ENCODE data around the gene TMEM126B.

- TF ChIP-seq POLR2A (IDR thresholded peaks at IDR 0.05), result no peak
- TF ChIP-seq, protein P1, sequence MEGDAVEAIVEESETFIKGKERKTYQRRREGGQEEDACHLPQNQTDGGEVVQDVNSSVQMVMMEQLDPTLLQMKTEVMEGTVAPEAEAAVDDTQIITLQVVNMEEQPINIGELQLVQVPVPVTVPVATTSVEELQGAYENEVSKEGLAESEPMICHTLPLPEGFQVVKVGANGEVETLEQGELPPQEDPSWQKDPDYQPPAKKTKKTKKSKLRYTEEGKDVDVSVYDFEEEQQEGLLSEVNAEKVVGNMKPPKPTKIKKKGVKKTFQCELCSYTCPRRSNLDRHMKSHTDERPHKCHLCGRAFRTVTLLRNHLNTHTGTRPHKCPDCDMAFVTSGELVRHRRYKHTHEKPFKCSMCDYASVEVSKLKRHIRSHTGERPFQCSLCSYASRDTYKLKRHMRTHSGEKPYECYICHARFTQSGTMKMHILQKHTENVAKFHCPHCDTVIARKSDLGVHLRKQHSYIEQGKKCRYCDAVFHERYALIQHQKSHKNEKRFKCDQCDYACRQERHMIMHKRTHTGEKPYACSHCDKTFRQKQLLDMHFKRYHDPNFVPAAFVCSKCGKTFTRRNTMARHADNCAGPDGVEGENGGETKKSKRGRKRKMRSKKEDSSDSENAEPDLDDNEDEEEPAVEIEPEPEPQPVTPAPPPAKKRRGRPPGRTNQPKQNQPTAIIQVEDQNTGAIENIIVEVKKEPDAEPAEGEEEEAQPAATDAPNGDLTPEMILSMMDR (IDR thresholded peaks at IDR 0.05), result no peak
Measured at GRCh38 chr11:85634747-85635146, 6.4 kb downstream of the TMEM126B start.

Data from vagina (tissue), 2 donors.